HL-60 (cell line): ENCODE measurements around the gene CASP6.

Source experiments
- DNase-seq, 2 experiments: peaks; one replicate each; pipeline ENCODE4 v3.0.0-alpha.2; 2010 to 2020; ENCODE audit warnings: low read depth in 1 of 2, low spot score in 1 of 2
- H3K27ac ChIP-seq: fragments of 250-450 bp; sonication (Bioruptor Pico); replicated peaks from 2 replicates; pipeline ENCODE4 v1.5.1; 2020; ENCODE audit warnings: mild to moderate bottlenecking, moderate library complexity
- H3K27me3 ChIP-seq: fragments of 250-450 bp; sonication (Bioruptor Pico); 2 replicates; pipeline ENCODE4 v1.5.1; 2021; ENCODE audit warnings: mild to moderate bottlenecking, moderate library complexity; ENCODE audit not compliant: insufficient read depth, poor library complexity, severe bottlenecking
- H3K4me3 ChIP-seq: replicated peaks from 2 replicates; pipeline ENCODE4 v1.5.1; 2011; ENCODE audit warnings: mild to moderate bottlenecking, control low read depth, low read length; ENCODE audit not compliant: insufficient read depth
- CTCF ChIP-seq: IDR thresholded peaks from one replicate; pipeline ENCODE4 v1.5.1; 2011; ENCODE audit warnings: low read length, control low read depth, inconsistent platforms; ENCODE audit not compliant: insufficient read depth
- GABPA ChIP-seq: IDR thresholded peaks from 2 replicates; pipeline ENCODE4 v1.6.1; 2012; ENCODE audit warnings: low read depth
- POLR2AphosphoS5 ChIP-seq: IDR thresholded peaks from 2 replicates; pipeline ENCODE4 v1.6.1; 2012; ENCODE audit warnings: low read depth
- REST ChIP-seq: IDR thresholded peaks from 2 replicates; pipeline ENCODE4 v1.6.1; 2012; ENCODE audit warnings: low read depth; ENCODE audit not compliant: insufficient replicate concordance
- SPI1 ChIP-seq: IDR thresholded peaks from 2 replicates; pipeline ENCODE4 v1.6.1; 2012; ENCODE audit warnings: low read depth, mild to moderate bottlenecking, borderline replicate concordance

The CASP6 gene

GRCh38 chr4:109665783-109666485 is 37.3 kb downstream of the CASP6 start:
- DNase-seq = no peak
- no peak overlapping the region for H3K27ac ChIP-seq
- no peak overlapping the region for H3K4me3 ChIP-seq
- TF ChIP-seq POLR2AphosphoS5 (no peak), CTCF (no peak), REST (no peak), GABPA (no peak)
- H3K27me3 ChIP-seq = no peaks in the 10 kb centered on the region

GRCh38 chr4:109662771-109663170 is 40.5 kb downstream of the CASP6 start:
- Histone ChIP-seq H3K27me3 (no peaks in the 10 kb centered on the region), H3K27ac (no peak overlapping the region), H3K4me3 (no peak overlapping the region)
- DNase-seq = no peak
- TF ChIP-seq CTCF = no peak
- no peak for TF ChIP-seq GABPA
- TF ChIP-seq SPI1 = no peak
- no peak for TF ChIP-seq REST
- TF ChIP-seq POLR2AphosphoS5 = no peak

- no peak for DNase-seq
- TF ChIP-seq REST (no peak), GABPA (no peak), SPI1 (no peak), CTCF (no peak), POLR2AphosphoS5 (no peak)
Measured at GRCh38 chr4:109662116-109662515, 41.1 kb downstream of the CASP6 start.

More at GRCh38 chr4:109662116-109662515, 41.1 kb downstream of the CASP6 start:
- Histone ChIP-seq H3K27me3 (no peaks in the 10 kb centered on the region), H3K27ac (no peak overlapping the region), H3K4me3 (no peak overlapping the region)
